ENCODE data around the gene HHAT.
A peak's percentile ranks its signal among the peaks of the same experiment; 100 is the strongest.

Gene HHAT

GRCh38 chr1:210490781-210491180 is 162.1 kb downstream of the HHAT start:
- DNase-seq, result no peak

GRCh38 chr1:210496063-210496462 is 167.4 kb downstream of the HHAT start:
- peak; percentile 14 for DNase-seq

- DNase-seq, result no peak
Measured at GRCh38 chr1:210499956-210500355, 171.3 kb downstream of the HHAT start.

GRCh38 chr1:210500831-210501230 is 172.1 kb downstream of the HHAT start:
- DNase-seq, result no peak

GRCh38 chr1:210504286-210504685 is 175.6 kb downstream of the HHAT start:
- no peak for DNase-seq

- no peak for DNase-seq
Measured at GRCh38 chr1:210505601-210506496, 177.1 kb downstream of the HHAT start.

- DNase-seq, result no peak
Measured at GRCh38 chr1:210506689-210507088, 178.0 kb downstream of the HHAT start.

- DNase-seq, result no peak
Measured at GRCh38 chr1:210516092-210516656, 187.5 kb downstream of the HHAT start.

GRCh38 chr1:210516697-210517459 is 188.2 kb downstream of the HHAT start:
- DNase-seq, result no peak

GRCh38 chr1:210523830-210524229 is 195.1 kb downstream of the HHAT start:
- no peak for DNase-seq

GRCh38 chr1:210525716-210526454 is 197.2 kb downstream of the HHAT start:
- DNase-seq, result peak; percentile 28

GRCh38 chr1:210527091-210527490 is 198.4 kb downstream of the HHAT start:
- DNase-seq, result no peak

- DNase-seq, result no peak
Measured at GRCh38 chr1:210531475-210532222, 202.9 kb downstream of the HHAT start.

- DNase-seq, result no peak
Measured at GRCh38 chr1:210532223-210532598, 203.5 kb downstream of the HHAT start.

GRCh38 chr1:210535761-210536160 is 207.1 kb downstream of the HHAT start:
- no peak for DNase-seq

- DNase-seq, result no peak
Measured at GRCh38 chr1:210536254-210536961, 207.7 kb downstream of the HHAT start.

- no peak for DNase-seq
Measured at GRCh38 chr1:210540288-210540687, 211.6 kb downstream of the HHAT start.

GRCh38 chr1:210541680-210542358 is 213.1 kb downstream of the HHAT start:
- no peak for DNase-seq

GRCh38 chr1:210551899-210552298 is 223.2 kb downstream of the HHAT start:
- DNase-seq, result no peak

- no peak for DNase-seq
Measured at GRCh38 chr1:210553711-210554110, 225.0 kb downstream of the HHAT start.

- DNase-seq, result no peak
Measured at GRCh38 chr1:210554382-210554781, 225.7 kb downstream of the HHAT start.

Data from fibroblast of skin of right quadriceps (primary cell).